Anterior cingulate cortex (tissue), 58 donors: Measurements from ENCODE around the gene INPP4B.

Experiments used
- DNase-seq, 58 donors: peaks; one replicate each; lab custom pipeline; 2025; lab: John Stamatoyannopoulos, UW

The INPP4B gene

DNA sequence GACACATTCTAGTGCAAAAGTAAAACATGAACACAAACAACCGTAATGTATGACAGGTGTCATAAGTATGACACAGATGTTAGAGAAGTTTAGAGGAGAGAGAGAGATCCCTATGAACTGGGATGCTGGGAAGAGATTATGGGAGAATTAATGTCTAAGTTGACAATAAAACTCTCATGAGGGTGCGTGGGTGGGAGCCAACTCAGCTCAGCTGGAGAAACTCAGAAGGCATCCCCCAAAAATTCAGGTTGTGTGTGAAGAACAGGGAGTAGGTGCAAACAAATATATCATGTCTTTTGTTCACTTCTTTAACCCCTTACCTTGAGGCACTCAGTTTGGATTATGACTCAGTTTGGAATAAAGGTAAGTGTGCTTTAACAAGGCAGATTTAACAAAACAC, 484.1 kb downstream of the INPP4B start:
- DNase-seq: no peak

DNA sequence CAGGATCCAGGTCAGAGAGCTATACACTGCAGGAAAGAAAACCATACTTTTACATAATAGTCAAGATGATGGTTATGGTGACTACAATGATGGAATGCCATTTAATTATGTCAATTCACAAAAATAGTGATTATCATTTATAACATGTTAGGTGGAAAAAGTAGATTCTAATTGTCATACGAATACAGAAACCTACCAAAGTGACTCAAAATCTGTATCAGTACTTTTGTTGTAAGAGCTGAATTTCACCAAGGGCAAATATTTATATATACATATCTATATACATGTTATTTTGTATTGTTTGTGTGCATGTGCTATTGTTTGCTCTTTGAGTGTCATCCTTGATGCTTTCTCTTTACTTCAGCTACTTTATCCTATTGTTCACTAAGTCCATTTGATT, 485.4 kb downstream of the INPP4B start:
- no peak for DNase-seq

DNA sequence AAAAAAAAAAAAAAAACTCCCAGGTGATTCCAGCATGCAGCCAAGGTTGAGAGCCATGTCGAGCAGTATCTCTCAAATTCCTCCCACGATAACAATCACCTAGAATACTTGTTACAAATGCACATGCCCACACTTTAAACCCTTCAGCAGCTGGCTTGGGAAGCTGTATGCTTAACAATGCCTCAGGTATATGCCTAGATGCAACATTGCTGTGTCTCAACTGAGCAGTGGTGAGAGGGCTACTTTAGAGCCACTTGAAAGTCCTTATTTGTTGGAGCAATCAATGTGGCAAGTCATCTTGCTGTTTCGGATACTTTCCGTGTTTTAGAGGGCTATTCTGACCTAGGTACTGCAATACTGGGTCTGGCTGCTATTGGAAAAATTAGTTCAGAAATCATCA, 487.4 kb downstream of the INPP4B start:
- DNase-seq: peak in 1 of 58 donors; percentile 14

DNA sequence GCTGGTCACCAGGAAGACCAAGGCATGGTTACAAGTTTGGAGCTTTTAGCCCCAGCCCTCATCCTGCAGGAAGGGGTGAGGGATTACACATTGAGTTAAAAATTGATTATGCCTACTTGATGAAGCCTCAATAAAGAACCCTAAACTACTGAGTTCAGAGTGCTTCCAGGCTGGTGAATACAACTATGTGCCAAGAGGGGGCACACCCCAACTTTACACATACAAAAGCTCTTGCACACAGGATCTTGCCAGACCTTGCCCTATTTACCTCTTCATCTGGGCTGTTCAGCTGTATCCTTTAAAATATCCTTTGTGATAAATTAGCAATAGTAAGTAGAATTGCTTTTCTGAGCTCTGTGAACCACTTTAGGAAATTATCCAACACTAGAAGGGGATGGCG, 489.3 kb downstream of the INPP4B start:
- DNase-seq: no peak

DNA sequence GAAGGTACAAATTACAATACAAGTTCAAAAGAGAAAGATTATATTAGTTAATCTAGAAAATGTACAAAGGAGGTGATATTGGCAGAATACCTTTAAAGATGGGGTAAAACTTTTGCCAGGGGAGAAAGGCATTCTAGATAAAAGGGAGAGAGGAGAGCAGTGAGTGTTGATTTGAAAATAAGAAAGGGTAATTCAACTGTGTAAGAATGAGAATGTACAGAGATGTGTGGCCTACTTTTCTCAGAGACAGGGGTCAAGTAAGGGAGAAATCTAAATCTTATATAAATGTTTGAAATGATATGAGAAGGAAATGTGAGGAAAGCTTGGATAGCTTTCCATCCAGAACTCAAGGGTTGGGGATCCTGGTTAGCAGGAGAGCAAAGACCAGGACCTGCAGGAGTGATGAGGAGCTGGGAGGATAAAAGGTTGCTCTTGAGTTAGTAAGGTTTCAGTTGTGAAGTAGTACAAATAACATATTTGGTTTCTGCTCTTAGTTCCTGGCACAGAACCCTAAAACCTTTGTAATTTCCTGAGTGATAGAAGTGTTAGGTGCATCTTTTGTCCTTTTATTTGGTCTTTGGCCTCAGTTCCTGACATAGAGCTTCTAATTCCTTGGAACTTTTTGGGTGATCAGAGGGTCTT, 489.9 kb downstream of the INPP4B start:
- DNase-seq: no peak

DNA sequence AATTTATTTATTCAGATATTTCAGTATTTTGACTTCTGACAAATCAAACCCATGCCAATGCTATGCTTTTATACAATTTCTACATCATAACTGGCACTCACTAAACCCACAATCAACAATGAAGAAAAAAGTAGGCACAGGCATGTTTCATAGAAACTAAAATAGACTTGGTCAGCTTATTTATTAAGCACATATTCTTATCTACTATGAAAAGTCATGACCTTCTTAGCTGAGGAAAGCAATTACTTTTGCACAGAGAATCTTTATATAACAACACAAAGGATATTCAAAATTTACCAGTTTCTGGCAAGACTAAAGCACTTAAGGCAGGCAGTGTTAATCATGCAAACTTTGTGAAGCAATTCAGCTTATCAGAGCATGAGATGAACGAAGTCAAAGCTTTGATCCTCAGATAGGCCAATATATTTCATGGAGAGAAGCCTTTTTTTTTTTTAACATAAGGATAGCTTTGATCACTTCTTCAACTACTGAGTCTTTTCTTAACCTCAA, 490.6 kb downstream of the INPP4B start:
- DNase-seq: no peak

DNA sequence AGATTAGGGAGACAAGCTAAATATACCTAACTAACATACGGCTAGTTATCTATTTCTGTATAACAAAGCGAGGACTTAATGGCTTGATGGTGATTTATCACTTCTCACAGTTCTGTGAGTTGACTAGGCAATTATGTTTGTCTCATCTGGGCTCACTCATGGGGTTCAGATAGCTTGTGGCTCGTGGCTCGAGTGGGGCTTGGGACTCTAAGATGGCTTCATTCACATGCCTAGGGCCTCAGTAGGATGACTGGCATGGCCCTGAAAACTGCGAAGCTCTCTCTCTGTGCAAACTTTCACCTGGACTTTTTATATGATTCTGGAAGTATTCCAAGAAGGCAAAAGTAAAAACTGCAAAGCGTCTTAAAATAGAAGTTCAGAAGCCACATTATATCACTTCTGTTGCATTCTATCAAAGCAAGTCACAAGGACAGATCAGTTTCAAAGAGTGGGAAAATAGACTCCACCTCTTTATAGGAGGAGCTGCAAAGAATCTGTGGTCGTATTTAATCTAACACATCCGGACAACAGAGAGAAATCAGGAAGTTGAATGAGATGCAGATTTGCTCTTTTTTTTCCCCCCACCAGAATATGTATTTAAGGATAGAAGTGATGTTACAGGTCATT, 491.2 kb downstream of the INPP4B start:
- DNase-seq: no peak

DNA sequence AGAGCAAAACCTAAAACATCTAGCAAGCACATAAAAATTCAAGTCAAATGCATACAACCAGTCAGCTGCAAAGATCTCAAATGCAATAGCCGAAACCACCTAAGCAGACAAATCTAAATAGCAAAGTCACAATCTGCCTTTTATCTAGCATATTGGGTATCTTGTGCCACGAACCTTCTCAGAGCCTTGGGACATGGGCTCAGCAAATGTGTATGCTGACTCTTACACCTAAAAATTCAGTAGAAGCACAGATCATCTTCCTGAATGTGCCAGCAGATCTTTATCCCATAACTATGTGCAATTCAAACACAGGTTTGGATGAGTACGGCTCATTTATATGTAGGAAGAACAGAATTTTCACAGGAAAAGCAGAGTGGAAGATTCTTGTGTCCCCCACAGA, 492.1 kb downstream of the INPP4B start:
- no peak for DNase-seq

DNA sequence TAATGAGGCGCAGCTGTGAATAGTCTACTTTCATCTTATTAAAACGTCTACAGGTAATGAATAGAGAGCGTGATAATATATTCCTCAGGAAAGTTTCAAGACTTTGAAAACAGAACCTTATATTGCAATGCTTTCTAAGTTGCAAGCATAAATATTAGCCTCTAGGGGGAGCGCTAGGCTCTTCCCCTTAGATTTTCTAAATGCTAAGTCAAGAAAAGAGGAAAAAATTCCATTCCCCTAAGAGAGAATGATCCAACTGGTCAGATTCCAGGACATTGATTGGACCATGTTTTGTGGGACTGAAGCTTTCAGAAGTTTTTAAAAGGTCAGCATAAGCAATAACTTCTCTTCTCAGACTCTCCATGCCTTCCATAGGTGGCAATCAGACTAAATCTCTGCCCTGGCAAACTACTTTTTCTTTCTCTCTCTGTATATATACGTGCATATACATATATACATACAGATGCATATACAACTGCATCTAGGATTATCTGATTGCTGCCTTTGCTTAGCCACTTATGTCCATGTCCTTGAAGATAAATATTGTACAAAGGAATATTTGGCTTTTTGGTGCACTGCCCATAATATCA, 492.9 kb downstream of the INPP4B start:
- peak in 2 of 58 donors; percentile 3 to 31 for DNase-seq

DNA sequence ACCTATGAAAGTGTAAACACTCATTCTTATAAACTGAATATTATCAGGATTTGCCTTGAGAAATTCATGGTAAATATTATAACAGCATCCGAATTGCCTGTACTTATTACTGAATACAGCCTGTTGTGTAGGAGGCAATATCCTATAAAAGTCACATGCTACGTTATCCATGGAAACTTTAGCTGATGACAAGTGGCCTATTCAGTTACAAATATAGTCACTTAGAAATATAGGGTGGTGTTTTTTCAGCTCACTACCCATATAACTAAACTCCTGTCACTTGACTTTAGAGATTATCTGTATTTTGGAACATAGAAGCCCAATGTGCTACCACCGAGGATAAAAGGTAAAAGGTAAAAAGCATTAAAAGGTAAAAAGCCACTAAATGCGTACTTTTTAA, 493.4 kb downstream of the INPP4B start:
- no peak for DNase-seq

DNA sequence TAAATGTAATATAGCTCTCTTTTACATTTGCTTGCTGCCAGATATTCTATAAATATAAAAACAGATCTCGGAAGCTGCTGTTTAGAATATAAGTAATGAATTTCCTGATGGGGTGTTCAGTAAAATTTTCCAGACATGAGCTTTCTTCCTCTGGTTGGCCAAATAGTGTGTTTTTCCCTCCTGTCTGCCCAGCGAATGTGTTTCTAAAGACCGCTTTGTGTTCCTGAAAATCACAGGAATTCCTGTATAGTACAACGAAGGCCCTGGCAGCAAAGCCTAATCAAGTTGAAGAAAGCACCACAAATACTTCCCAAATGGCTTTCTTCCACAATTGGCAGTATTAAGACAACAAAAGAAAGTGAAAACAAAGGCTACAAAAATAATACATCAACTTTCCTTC, 494.1 kb downstream of the INPP4B start:
- peak in 3 of 58 donors; percentile 1 to 19 (median 9) for DNase-seq

DNA sequence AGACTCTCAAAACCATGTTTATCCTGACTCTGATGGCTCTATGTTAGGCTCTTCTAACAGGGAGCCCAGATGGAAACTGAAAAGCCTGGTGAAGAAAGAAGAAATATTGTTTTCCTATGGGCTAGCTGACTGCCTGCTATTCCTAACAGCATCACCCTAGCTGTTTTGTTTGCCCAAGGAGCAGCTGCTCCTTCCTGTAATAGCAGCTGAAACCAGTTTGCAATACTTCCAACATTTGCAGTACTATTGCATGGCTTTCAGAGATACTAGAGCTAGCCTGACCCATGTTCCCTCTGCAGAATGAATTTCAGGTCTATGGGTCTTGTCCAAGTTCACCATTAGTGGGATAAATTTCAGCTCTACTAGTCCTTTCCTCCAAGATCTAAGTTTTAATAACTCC, 495.2 kb downstream of the INPP4B start:
- no peak for DNase-seq

DNA sequence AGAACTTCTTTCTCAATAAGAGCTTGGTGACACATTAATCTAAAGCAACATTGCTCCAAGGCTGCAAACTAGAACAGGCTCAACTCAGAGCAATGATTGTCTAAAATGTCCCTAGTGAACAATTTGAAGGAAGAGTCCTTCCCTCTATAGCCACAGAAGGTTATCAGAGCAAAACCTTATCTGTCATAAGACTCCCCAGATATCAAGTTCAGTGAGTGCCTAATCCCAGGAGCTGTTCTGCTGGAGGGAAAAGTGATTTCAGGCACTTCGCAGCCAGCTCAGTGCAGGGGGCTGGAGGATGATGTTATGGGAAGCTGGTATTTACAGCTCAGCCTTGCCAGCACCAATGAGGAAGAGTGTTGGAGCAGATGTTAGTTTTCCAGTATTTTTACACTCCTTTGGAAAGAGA, 497.5 kb downstream of the INPP4B start:
- DNase-seq: no peak

DNA sequence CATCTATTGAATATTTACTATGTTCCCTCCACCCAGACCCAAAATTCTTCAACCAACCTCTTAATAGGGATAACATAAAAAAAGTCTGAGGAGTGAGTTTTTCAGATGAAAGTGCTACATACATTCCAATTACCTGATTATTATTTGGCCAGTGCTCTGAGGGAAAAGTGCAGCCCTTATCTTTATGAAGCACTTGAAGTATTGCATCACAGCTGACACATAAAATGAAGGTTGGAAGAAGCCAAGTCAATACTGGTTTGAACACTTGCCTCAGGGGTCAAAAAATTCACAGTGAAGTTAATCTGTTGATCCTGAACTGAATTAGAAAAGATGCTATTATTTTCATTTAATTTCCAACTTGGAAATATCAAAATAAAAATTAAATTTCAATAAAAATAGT, 498.9 kb downstream of the INPP4B start:
- no peak for DNase-seq

DNA sequence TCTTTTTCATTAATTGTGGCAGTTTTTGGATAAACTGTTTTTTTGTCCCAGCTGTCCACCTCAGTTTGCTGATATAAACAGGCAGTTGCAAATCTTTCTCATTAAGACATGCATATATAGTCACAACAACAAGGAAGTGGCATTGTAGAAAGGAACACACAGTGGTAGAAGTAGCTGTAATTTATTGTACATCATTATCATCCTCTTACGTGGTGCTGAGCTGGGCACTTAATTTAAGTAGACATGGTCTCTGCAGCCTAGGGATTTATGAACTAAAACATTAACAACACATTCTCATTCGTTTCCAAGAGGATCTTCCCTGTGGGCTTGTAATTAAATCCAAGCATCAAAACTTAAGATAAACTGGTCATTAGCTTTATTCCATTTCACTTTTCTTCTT, 500.2 kb downstream of the INPP4B start:
- no peak for DNase-seq

DNA sequence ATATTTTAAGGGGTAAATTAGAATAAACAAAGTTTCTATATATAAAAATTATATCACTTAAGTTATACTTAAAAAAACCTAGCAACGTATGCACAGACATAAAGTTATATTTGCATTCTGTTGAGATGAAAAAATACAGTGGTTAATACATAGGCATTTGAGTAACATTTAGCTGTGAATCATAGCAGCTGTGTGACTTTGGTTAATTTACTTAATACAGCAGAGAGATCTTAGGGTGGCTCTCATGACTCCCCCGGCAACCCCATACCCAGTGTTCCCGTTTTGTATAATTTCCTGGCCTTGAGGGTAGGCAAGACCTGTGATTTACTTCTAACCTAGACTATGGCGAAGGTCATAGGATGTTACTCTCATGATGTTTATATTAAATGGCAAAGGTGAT, 504.8 kb downstream of the INPP4B start:
- no peak for DNase-seq

DNA sequence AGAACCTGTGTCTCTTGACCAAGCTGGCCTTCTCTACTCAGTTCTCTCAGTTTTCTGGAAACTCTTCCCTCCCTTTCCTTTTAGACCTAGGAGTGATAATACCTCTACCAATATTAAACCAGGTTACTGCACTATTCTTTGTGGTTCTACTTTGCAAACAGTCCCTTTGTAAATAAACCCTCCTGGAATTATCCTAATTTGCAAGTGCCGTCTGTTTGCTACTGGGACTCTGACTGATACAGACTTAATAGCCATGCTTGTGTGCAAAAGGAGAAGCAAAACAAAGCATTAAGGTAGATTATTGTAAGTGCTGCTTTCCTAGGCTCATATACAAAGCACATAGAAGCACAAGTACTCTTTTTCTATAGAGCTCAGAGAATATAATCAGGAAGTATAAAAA, 507.0 kb downstream of the INPP4B start:
- DNase-seq: no peak

DNA sequence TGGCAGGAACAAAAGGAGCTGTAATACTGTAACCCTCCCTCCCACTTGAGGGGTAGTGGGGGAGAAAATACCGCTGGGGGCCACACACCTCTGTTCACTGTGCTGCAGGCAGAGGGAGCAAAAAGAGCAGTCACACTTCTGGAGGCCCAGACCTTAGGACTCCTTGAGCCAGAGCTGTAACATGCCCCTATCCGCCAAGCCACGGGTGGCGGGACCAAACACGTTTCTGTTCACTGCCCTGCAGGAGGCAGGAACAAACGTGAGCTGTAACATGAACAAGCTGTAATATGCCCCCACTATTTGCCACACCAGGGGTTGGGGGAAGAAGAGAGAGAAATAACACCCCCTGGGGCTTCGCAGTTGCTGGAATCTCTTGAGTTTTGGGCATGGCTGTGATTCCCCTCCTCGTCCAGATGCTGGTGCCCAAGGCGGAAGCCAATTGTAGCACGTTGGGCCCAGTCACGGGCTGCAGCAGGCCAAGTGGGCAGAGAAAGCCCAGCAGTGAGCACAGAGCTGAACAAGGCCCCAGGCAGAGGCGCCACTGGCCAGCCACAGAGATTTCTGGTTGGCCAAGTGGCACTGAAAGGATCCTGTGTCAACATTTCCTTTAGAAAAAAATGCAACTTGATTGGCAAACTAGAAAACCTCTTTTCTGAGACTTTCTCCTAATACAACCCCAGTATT, 509.7 kb downstream of the INPP4B start:
- DNase-seq: no peak

DNA sequence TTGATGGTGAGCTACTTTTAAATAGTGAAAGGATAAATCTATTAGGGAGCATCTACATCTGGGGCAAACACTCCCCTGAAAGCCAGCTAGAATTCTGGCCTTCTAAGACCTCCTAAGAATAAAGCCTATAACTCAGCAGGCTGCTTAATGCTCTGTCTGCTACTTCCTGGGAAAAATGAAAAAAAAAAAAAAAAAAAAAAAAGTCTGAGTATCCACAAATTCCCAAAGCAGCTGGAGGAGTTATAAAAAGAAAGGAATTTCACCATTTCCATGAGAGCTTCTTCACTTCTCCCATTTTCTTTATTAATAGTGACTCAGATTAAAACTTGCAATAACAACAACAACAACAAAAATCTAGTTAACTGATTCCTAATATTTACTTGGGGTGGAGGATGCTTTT, 511.2 kb downstream of the INPP4B start:
- DNase-seq: no peak

DNA sequence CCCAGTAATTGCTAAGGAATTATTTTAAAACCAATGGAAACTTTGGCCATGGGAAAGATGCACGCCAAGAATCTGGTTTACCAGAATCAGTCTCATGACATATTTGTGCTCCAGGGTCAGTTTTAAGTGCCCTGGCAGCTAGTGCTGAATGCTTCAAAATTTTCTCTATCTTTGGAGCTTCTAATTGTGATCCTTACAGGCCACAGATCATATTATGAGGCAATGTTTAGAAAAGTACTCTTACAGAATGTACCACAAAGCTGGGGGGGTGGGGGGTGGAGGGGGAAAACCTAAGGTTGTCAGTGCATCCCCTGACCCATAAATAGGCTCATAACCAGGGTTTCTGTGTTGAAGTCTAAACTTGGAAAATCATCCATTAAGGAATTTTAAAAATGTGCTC, 514.5 kb downstream of the INPP4B start:
- DNase-seq: no peak

DNA sequence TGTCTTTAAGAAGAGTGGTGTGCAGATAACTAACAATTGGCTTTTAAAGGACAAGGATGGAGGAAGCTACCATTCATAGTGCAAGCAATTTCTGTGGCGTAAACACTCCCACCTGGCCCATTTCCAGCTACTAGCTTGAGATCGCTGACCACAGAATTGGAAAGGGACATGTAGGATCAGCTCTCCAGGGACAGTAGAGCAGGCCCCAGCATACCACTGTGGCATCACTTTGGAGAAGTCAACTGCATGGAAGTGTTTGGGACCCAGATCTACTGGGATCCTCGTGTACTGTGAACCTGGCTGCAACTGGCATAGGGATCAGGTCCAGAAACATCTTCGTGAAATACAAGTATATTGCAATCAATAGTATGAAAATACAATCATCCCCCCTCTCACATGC, 515.0 kb downstream of the INPP4B start:
- no peak for DNase-seq

DNA sequence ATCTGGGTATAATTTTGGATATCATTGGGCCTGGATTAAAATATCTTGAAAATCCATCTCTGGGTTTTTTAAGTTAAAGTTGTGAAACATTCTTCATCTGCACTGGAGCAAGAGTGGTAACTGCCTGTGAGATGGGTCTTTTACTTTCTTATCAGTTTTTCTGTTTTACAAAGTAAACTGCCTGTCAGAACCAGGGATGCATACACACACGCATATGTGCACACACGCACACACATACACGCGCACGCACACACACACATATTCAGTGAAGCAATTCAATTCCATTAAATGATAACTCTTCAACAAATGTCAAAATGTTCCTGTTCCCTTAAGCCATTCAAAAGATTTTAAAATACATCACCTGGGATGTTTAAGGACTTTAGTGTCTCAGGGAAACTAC, 515.8 kb downstream of the INPP4B start:
- no peak for DNase-seq
